Cerebellar cortex (tissue), 1 donor: ENCODE results near the gene CUL9.

ENCODE experiments used
- DNase-seq: peaks from one replicate; pipeline ENCODE4 v3.0.0-alpha.2; 2015; ENCODE audit warnings: low spot score

The CUL9 gene

DNA sequence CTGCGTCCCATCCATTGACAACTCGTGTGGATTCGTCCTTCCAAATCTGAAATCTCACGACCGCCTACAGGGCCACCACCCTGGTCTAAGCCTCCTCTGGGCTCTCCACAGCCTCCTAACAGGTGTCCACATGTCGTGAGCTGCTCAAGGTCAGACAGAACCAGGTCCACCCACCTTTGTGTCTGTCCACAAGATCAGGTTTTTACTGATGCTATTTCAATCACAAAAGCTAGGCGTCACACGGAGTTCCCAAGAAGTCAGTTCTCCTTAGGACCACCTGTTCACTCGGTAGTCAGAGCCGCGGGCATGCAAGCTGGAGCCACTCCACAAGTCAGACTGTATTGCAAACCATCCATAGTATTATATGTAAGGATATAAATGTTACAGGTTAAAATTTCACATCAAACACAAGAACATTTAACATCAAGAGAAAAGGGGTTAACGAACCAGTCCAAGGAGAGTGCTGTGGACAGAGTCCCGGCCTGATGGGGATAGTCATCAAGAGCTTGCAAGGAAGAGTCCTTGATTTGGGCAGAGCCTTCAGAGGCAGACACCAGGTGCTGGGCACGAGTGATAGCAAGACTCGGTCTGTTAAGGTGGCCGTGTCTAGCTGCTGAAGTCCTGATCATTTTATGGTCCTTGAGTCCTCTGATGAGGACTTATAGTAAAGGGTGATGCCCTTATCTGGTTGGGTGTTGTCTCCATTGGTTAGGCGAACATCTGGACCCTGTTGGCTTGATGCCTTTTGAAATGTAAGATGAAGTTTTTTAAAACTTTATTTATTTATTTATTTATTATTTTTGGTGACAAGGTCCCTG, 48.0 kb downstream of the CUL9 start:
- DNase-seq, result no peak

DNA sequence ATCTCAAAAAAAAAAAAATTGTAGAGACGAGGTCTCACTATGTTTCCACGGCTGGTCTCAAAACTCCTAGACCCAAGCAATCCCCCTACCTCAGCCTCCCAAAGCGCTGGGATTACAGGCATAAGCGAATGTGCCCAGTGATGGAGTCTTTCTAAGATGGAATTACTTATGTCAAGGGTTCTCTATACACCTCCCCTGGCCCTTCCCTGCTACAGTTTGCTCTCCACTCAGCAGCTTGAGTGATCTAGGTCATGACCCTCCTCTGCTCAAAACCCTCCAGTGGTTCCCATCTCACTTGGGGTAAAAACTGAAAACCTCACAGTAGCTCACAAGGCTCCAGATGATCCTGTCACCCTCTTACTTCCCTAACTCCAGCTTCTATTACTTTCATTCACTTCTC, 49.1 kb downstream of the CUL9 start:
- no peak for DNase-seq

DNA sequence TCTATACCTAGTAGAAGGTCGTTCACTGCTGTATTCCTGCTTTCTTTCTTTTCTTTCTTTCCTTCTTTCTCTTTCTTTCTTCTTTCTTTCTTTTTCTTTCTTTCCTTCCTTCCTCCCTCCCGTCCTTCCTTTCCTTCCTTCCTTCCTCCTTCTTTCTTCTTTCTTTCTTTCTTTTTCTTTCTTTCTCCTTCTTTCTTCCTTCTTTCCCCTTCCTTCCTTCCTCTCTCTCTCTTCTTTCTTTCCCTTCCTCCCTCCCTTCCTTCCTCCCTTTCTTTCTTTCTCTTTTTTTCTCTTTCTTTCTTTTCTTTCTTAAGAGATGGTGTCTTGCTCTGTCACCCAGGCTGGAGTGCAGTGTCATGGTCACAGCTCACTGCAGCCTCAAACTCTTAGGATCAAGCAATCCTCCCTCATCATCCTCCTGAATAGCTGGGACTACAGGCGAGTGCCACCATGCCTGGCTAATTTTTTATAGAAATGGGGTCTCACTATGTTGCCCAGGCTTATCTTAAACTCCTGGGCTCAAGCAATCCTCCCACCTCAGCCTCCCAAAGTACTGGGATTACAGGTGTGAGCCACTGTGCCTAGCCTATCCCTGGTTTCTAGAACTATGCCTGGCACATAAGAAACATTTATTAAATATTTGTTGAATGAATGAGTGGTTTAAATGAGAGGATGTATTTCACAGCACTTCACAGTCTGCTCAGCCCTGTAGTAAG, 49.9 kb downstream of the CUL9 start:
- no peak for DNase-seq

GRCh38 chr6:43235841-43236240, 53.8 kb downstream of the CUL9 start:
- no peak for DNase-seq

- no peak for DNase-seq
Measured at GRCh38 chr6:43239054-43239453, 57.1 kb downstream of the CUL9 start.

DNA sequence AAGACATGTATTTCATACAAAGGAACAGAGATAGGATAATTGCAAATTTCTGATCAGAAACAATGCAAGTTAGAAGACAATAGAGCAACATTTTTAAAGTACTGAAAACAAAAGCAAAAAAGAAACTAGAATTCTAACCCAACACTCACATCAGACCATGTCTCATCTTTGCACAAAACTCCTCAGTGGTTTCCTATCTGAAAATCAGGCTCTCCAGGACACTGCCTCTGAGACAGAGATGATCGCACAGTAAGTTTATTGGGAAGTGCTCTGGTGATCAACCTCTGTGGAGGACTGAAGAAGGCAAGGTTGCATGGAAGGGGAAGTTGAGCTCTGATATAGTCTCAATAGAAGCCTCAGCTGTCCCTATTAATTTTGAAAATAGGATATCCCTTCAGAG, 59.0 kb downstream of the CUL9 start:
- DNase-seq, result no peak

GRCh38 chr6:43241446-43241845, 59.5 kb downstream of the CUL9 start:
- DNase-seq, result no peak

- DNase-seq, result peak; percentile 63
Measured at GRCh38 chr6:43242908-43243663, 61.1 kb downstream of the CUL9 start, which contains the start of gene TTBK1. TSS of gene TTBK1 (plus strand) at chr6:43243481. CDS start at chr6:43246661, 3,180 bp downstream.

GRCh38 chr6:43243664-43244321, 61.8 kb downstream of the CUL9 start:
- DNase-seq, result no peak

- peak; percentile 78 for DNase-seq
Measured at GRCh38 chr6:43246301-43247113, 64.5 kb downstream of the CUL9 start.

- DNase-seq, result peak; percentile 85
Measured at GRCh38 chr6:43247114-43247999, 65.4 kb downstream of the CUL9 start.

DNA sequence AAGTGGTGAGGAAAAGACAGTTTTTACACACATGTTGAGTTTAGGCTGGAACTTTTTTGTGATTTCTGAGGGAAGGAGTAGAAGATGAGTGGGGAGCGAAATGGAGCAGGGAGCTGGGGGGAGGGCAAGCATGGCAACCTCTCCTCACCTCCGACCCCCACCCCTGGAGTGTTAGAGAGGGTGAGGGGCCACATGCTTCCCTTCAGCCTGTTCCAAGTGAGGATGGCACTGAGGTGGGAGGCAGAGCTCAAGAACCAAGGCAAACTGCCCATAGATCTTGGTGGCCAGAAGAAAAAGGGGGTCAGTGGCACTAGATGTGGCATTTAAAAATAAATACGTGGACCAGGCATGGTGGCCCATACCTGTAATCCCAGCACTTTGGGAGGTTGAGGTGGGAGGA, 66.1 kb downstream of the CUL9 start:
- DNase-seq, result no peak

GRCh38 chr6:43248791-43249190, 66.8 kb downstream of the CUL9 start:
- no peak for DNase-seq

- DNase-seq, result no peak
Measured at GRCh38 chr6:43250992-43251373, 69.0 kb downstream of the CUL9 start.

DNA sequence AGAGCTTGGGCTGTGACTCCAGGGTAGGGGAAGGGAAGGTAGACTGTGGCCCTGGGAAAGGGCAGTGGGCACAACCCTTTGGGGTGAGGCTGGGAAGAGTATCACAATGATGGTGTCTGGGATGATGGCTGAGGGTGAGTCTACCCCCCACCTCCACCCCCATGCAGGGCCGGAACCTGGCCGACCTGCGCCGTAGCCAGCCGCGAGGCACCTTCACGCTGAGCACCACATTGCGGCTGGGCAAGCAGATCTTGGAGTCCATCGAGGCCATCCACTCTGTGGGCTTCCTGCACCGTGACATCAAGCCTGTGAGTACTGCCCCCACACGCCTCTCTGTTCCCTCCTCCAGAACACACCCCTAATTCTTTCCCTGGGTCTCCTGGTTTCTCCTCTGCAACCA, 71.4 kb downstream of the CUL9 start:
- no peak for DNase-seq

- no peak for DNase-seq
Measured at GRCh38 chr6:43254138-43254817, 72.3 kb downstream of the CUL9 start.

DNA sequence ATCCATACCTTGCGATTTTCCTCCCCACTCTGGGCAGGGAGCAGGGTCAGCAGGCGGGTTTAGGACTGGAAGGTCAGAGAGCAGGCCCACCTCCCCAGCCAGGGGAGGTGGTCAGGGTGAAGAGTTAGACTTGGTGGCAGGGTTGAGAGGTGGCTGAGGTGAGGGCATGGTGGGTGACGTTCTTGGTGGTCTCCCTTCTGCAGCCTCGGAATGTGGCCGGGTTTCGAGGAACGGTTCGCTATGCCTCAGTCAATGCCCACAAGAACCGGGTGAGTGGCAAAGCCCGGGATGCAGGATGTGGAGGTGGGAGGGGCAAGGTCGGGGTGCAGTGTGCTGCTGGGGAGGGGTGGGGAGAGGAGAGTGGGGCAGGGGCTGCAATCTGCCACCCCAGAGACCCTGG, 72.8 kb downstream of the CUL9 start:
- DNase-seq, result no peak

- DNase-seq, result no peak
Measured at GRCh38 chr6:43255408-43256054, 73.5 kb downstream of the CUL9 start.
